ENCODE measurements around the gene PTGFRN.

Gene PTGFRN

DNA sequence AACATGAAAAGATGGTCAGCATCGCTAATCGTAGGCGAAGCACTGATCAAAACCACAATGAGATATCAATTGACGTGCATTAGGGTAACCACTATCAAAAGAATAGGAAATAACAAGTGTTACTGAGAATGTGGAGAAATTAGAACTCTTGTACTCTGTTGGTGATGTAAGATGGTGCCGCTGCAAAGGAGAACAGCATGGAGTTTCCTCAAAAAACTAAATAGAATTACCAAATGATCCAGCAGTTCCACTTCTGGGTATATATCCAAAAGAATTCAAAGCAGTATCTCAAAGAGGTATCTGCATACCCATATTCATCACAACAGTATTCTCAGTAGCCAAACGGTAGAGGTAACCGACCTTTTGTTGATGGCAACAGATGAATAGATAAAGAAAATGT, 83.6 kb downstream of the PTGFRN start:
- Histone ChIP-seq H3K27me3 (replicated peaks; ENCODE audit: control insufficient read depth, insufficient read depth, low read length, poor library complexity, severe bottlenecking) (no peaks in the 10 kb centered on the region), H3K4me3 (ENCODE audit: insufficient read depth, low read depth, low read length, poor library complexity, severe bottlenecking) (no peak overlapping the region), H3K9me3 (ENCODE audit: control insufficient read depth, low read length) (no peaks in the 10 kb centered on the region), H3K27ac (ENCODE audit: insufficient read depth, low read length, poor library complexity, severe bottlenecking) (no peak overlapping the region), H3K4me1 (ENCODE audit: control insufficient read depth, insufficient read depth, low read length, poor library complexity, severe bottlenecking) (peaks cover 4% of the 10 kb centered on the region), H3K36me3 (ENCODE audit: control insufficient read depth, insufficient read depth, low read length) (no peaks in the 10 kb centered on the region)
- no peak for DNase-seq

- Histone ChIP-seq H3K36me3 (ENCODE audit: control insufficient read depth, insufficient read depth, low read length) (no peaks in the 10 kb centered on the region), H3K4me3 (ENCODE audit: insufficient read depth, low read depth, low read length, poor library complexity, severe bottlenecking) (no peak overlapping the region), H3K4me1 (ENCODE audit: control insufficient read depth, insufficient read depth, low read length, poor library complexity, severe bottlenecking) (peaks cover 4% of the 10 kb centered on the region), H3K9me3 (ENCODE audit: control insufficient read depth, low read length) (no peaks in the 10 kb centered on the region), H3K27me3 (replicated peaks; ENCODE audit: control insufficient read depth, insufficient read depth, low read length, poor library complexity, severe bottlenecking) (no peaks in the 10 kb centered on the region), H3K27ac (ENCODE audit: insufficient read depth, low read length, poor library complexity, severe bottlenecking) (no peak overlapping the region)
- DNase-seq = no peak
Measured at GRCh38 chr1:116994411-116994810, 84.7 kb downstream of the PTGFRN start.

- Histone ChIP-seq H3K4me1 (ENCODE audit: control insufficient read depth, insufficient read depth, low read length, poor library complexity, severe bottlenecking) (peaks cover 4% of the 10 kb centered on the region), H3K4me3 (ENCODE audit: insufficient read depth, low read depth, low read length, poor library complexity, severe bottlenecking) (no peak overlapping the region), H3K27me3 (replicated peaks; ENCODE audit: control insufficient read depth, insufficient read depth, low read length, poor library complexity, severe bottlenecking) (no peaks in the 10 kb centered on the region), H3K9me3 (ENCODE audit: control insufficient read depth, low read length) (no peaks in the 10 kb centered on the region), H3K36me3 (ENCODE audit: control insufficient read depth, insufficient read depth, low read length) (no peaks in the 10 kb centered on the region), H3K27ac (ENCODE audit: insufficient read depth, low read length, poor library complexity, severe bottlenecking) (no peak overlapping the region)
- no peak for DNase-seq
Measured at GRCh38 chr1:116997066-116997465, 87.3 kb downstream of the PTGFRN start.

GRCh38 chr1:116997636-116998035, 87.9 kb downstream of the PTGFRN start:
- no peaks in the 10 kb centered on the region for H3K9me3 ChIP-seq (ENCODE audit: control insufficient read depth, low read length)
- no peaks in the 10 kb centered on the region for H3K36me3 ChIP-seq (ENCODE audit: control insufficient read depth, insufficient read depth, low read length)
- H3K27me3 ChIP-seq (replicated peaks; ENCODE audit: control insufficient read depth, insufficient read depth, low read length, poor library complexity, severe bottlenecking) = no peaks in the 10 kb centered on the region
- no peak for DNase-seq
- H3K27ac ChIP-seq (ENCODE audit: insufficient read depth, low read length, poor library complexity, severe bottlenecking) = no peak overlapping the region
- H3K4me3 ChIP-seq (ENCODE audit: insufficient read depth, low read depth, low read length, poor library complexity, severe bottlenecking) = no peak overlapping the region
- H3K4me1 ChIP-seq (ENCODE audit: control insufficient read depth, insufficient read depth, low read length, poor library complexity, severe bottlenecking) = peaks cover 4% of the 10 kb centered on the region

DNA sequence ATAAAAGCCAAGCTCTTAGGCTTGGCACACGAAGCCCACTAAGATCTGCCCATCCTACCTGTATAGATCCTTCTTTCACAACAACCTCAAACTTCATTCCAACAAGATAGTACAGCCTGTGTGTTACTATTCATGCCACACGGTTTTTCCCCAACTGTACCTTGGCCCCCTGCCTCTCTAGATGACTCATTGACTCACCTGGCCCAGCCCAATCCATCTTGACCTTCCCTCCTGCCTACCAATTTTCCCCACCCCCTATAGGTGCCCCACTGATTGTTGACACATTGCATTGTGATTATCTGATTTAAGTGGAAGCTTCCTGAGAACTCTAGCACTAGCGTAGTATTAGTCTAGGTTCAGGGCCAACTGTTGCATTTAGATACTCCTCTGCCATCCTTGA, 89.9 kb downstream of the PTGFRN start:
- H3K4me1 ChIP-seq (ENCODE audit: control insufficient read depth, insufficient read depth, low read length, poor library complexity, severe bottlenecking) = peaks cover 4% of the 10 kb centered on the region
- no peaks in the 10 kb centered on the region for H3K27me3 ChIP-seq (replicated peaks; ENCODE audit: control insufficient read depth, insufficient read depth, low read length, poor library complexity, severe bottlenecking)
- H3K9me3 ChIP-seq (ENCODE audit: control insufficient read depth, low read length) = no peaks in the 10 kb centered on the region
- H3K36me3 ChIP-seq (ENCODE audit: control insufficient read depth, insufficient read depth, low read length) = no peaks in the 10 kb centered on the region
- H3K4me3 ChIP-seq (ENCODE audit: insufficient read depth, low read depth, low read length, poor library complexity, severe bottlenecking) = no peak overlapping the region
- no peak overlapping the region for H3K27ac ChIP-seq (ENCODE audit: insufficient read depth, low read length, poor library complexity, severe bottlenecking)
- no peak for DNase-seq

DNA sequence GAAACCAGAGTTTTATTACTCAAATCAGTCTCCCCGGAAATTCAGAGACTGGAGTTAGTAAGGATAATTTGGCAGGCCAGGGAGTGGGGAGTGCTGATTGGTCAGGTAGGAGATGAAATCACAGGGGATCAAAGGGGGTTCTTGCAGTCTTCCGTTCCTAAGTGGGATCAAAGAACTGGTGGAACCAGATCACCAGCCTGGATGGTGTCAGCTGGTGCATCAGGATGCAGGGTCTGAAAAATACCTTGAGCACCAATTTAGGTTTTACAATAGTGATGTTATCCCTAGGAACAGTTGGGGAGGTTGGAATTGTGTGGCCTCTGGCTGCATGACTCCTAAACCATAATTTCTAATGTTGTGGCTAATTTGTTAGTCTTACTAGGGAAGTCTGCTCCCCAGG, 90.4 kb downstream of the PTGFRN start:
- no peaks in the 10 kb centered on the region for H3K9me3 ChIP-seq (ENCODE audit: control insufficient read depth, low read length)
- H3K4me3 ChIP-seq (ENCODE audit: insufficient read depth, low read depth, low read length, poor library complexity, severe bottlenecking) = no peak overlapping the region
- H3K27me3 ChIP-seq (replicated peaks; ENCODE audit: control insufficient read depth, insufficient read depth, low read length, poor library complexity, severe bottlenecking) = no peaks in the 10 kb centered on the region
- no peaks in the 10 kb centered on the region for H3K36me3 ChIP-seq (ENCODE audit: control insufficient read depth, insufficient read depth, low read length)
- peaks cover 4% of the 10 kb centered on the region for H3K4me1 ChIP-seq (ENCODE audit: control insufficient read depth, insufficient read depth, low read length, poor library complexity, severe bottlenecking)
- no peak for DNase-seq
- no peak overlapping the region for H3K27ac ChIP-seq (ENCODE audit: insufficient read depth, low read length, poor library complexity, severe bottlenecking)

GRCh38 chr1:117001254-117001927, 91.7 kb downstream of the PTGFRN start, which contains the start of gene CD101:
CD101 (plus strand) TSS chr1:117001760; CDS start chr1:117001818, 58 bp downstream.
- H3K4me1 ChIP-seq (ENCODE audit: control insufficient read depth, insufficient read depth, low read length, poor library complexity, severe bottlenecking) = peaks cover 4% of the 10 kb centered on the region
- H3K4me3 ChIP-seq (ENCODE audit: insufficient read depth, low read depth, low read length, poor library complexity, severe bottlenecking) = no peak within 1 kb of the TSS
- no peak for DNase-seq
- H3K36me3 ChIP-seq (ENCODE audit: control insufficient read depth, insufficient read depth, low read length) = no peaks in the 10 kb centered on the region
- peak within 1 kb of the TSS; percentile 30 for H3K27ac ChIP-seq (ENCODE audit: insufficient read depth, low read length, poor library complexity, severe bottlenecking)
- no peaks in the 10 kb centered on the region for H3K27me3 ChIP-seq (replicated peaks; ENCODE audit: control insufficient read depth, insufficient read depth, low read length, poor library complexity, severe bottlenecking)
- H3K9me3 ChIP-seq (ENCODE audit: control insufficient read depth, low read length) = no peaks in the 10 kb centered on the region

DNA sequence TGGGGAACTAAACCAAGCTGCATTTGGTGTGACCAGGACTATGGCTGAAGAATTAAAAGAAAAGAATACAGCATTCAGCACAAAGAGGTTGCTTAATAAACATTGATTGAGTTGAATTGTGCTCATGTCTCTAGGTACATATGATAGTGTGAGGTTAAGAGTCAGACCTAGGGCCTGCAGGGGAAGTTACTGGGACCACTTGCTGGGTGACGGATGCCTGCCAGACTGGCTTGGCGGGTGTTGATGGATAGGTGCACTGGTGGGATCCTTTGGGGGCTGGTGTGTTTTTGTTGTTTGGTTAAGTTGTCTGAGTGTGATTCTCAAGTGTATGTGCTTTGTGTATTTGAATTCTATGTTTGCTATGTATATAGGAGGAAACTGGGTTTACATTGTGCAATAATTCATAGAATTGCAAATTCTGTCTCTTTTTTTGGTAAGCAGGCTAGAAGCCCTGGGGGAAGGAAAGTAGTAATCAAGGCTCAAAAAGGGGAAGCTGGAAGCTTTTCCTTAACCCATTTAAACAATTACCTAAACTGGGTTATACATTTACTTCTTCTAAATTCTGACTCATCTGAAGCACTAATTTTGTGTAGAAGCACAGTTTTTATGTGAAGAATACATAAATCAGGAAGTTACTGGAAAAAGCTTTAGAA, 93.6 kb downstream of the PTGFRN start:
- no peak overlapping the region for H3K4me3 ChIP-seq (ENCODE audit: insufficient read depth, low read depth, low read length, poor library complexity, severe bottlenecking)
- no peaks in the 10 kb centered on the region for H3K36me3 ChIP-seq (ENCODE audit: control insufficient read depth, insufficient read depth, low read length)
- H3K27me3 ChIP-seq (replicated peaks; ENCODE audit: control insufficient read depth, insufficient read depth, low read length, poor library complexity, severe bottlenecking) = no peaks in the 10 kb centered on the region
- DNase-seq = no peak
- H3K4me1 ChIP-seq (ENCODE audit: control insufficient read depth, insufficient read depth, low read length, poor library complexity, severe bottlenecking) = peaks cover 4% of the 10 kb centered on the region
- no peaks in the 10 kb centered on the region for H3K9me3 ChIP-seq (ENCODE audit: control insufficient read depth, low read length)
- no peak overlapping the region for H3K27ac ChIP-seq (ENCODE audit: insufficient read depth, low read length, poor library complexity, severe bottlenecking)

DNA sequence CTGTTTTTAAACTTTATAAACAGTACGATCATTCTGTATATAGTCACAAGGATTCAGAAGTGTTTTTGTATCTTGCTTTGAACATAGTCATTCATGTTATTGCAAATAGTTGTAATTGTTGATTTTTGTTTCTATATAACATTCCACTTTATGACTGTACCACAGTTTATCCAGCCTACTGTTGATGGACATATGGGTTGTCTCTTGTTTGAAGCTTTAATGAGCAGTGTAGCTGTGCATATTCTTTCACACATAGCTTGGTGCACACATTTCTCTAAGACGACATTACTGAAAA, 98.0 kb downstream of the PTGFRN start:
- Histone ChIP-seq H3K27me3 (replicated peaks; ENCODE audit: control insufficient read depth, insufficient read depth, low read length, poor library complexity, severe bottlenecking) (no peaks in the 10 kb centered on the region), H3K4me3 (ENCODE audit: insufficient read depth, low read depth, low read length, poor library complexity, severe bottlenecking) (no peak overlapping the region), H3K36me3 (ENCODE audit: control insufficient read depth, insufficient read depth, low read length) (no peaks in the 10 kb centered on the region), H3K9me3 (ENCODE audit: control insufficient read depth, low read length) (no peaks in the 10 kb centered on the region), H3K27ac (ENCODE audit: insufficient read depth, low read length, poor library complexity, severe bottlenecking) (peak overlapping the region; percentile 47), H3K4me1 (ENCODE audit: control insufficient read depth, insufficient read depth, low read length, poor library complexity, severe bottlenecking) (no peaks in the 10 kb centered on the region)
- DNase-seq = no peak

DNA sequence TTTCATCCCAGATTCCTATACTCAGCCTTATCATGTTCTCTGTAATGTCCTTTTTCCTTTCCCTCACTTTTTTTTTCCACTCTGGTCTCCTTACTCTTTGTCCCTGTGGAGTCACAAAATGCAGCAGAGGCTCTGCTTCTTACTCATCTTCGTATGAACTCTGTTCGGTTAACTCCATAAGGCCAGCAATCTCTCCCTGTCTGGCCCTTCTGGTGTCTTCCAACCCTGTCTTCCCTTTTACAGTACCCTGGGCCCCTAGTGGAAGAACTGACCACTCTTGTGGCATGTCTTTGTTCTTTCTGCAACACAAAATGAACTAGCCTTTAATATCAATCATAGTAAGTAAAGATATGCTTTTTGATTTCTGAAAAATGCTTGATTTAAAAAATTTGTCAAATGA, 98.9 kb downstream of the PTGFRN start:
- Histone ChIP-seq H3K4me1 (ENCODE audit: control insufficient read depth, insufficient read depth, low read length, poor library complexity, severe bottlenecking) (no peaks in the 10 kb centered on the region), H3K4me3 (ENCODE audit: insufficient read depth, low read depth, low read length, poor library complexity, severe bottlenecking) (no peak overlapping the region), H3K27me3 (replicated peaks; ENCODE audit: control insufficient read depth, insufficient read depth, low read length, poor library complexity, severe bottlenecking) (no peaks in the 10 kb centered on the region), H3K9me3 (ENCODE audit: control insufficient read depth, low read length) (no peaks in the 10 kb centered on the region), H3K27ac (ENCODE audit: insufficient read depth, low read length, poor library complexity, severe bottlenecking) (no peak overlapping the region), H3K36me3 (ENCODE audit: control insufficient read depth, insufficient read depth, low read length) (no peaks in the 10 kb centered on the region)
- DNase-seq = no peak
